Anterior cingulate cortex (tissue), 58 donors: ENCODE results near the gene TMEM86B.

Experiments
- DNase-seq, 58 donors: peaks; one replicate each; lab custom pipeline; 2025; lab: John Stamatoyannopoulos, UW

TMEM86B gene

DNA sequence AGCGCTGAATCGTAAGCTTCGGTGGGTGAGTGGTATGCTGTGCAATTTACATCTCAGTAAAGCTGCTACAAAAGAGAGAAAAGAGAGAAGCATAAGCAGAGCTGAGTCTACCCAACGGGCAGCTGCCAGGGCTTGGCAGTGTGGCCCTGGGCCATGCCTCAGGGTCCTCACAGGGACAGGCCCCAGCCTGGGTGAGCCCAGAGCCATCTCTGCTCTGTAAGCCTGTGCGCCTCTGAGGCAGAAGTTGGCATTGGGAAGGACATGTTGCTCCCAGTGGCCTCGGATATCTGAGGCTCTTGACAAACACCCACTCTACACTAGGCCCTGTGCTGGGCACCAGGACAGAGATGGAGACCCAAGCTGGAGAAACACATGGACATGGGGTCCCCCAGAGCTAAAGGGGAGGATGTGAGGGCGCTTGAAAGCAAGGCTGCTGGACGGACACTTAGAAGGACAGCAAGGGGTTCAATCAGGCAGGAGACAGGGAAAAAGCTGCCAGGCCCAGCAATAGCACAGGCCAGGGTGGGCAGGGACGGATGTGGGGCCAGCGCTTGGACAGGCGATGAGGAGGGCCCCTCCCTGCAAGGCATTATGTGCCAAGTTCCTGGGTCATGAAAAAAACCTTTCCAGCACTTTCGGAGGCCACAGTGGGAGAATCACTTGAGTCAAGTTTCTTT is 15.6 kb upstream of the TMEM86B start:
- no peak for DNase-seq

DNA sequence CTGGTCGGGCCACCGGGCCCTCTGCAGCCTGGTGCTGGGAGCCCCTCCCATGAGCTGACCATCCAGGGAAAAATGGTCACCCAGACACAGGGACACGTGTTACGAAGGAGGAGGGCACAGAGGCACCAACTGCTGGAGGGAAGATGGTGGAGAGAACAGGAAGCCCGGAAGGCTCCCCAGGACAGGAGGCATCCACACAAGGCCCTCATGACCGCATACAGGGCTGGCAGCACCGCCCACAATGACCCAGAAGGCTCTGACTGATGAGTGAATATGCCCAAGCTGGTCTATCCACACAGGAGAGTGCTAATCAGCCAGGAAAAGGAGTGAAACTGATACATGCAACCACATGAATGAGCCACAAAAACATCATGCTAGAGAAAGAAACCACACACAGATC is 14.0 kb upstream of the TMEM86B start:
- no peak for DNase-seq

DNA sequence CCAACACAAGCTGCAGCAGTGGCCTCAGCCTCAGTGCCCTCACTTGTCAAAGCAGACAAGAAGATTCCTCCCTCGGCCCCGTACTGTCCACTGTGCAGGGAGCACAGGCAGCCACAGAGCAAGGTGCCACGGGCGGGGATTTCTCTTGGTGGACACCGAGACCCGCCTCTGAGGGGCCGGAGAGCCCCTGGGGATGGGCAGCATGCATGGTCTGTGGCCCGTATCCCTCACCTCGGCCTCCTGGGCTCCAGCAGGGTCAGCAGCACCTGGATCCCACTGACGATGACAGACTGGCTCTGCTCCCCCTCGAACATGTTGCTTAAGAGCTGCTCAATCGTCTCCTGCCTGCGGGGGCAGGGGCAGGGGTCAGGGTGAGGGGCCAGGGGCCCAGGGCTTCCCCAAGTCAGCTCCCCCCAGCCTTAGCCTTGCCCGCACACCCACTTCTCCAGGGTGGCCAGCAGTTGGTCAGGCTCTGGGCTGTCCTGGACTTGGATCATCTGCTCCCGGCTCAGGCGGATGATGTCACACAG is 13.4 kb upstream of the TMEM86B start:
- no peak for DNase-seq

DNA sequence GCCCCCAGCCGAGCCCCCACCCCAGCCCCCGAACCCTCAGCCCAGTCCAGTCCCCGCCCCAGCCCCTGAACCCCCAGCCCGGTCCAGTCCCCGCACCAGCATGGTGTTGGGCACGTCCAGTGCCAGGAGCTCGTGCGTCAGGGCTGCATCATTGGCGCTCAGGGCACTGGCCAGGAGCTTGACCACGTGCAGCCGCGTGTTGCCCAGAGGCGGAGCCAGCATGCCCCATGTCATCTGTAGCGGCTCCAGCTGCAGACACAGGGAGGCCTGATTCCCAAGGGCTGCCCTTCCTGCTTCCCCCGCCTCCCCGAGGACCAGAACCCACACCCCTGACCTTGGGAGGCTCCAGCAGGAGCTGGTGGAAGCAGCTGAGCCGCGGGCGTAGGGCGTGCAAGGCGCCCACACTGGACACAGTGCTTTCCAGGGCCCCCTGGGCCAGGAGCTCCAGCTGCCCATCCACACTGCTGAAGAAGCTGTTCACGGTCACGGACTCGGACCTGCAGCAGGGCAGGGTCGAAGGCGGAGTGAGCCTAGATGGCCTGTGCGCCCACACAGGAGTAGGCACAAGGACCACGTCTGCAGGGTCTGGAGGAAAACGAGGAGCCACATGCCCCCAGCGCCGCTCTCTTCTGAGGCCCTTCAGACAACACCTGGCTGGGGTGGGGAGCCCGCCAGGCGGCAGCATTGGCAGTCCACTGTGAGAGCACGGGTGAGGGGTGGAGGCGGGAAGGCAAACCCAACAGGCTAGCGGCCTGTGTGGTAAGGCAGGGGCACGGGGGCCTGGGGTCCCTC is 12.8 kb upstream of the TMEM86B start:
- DNase-seq: no peak

GRCh38 chr19:55240713-55241020 is 12.1 kb upstream of the TMEM86B start:
- peak in 14 of 58 donors; percentile 7 to 72 (median 24) for DNase-seq

DNA sequence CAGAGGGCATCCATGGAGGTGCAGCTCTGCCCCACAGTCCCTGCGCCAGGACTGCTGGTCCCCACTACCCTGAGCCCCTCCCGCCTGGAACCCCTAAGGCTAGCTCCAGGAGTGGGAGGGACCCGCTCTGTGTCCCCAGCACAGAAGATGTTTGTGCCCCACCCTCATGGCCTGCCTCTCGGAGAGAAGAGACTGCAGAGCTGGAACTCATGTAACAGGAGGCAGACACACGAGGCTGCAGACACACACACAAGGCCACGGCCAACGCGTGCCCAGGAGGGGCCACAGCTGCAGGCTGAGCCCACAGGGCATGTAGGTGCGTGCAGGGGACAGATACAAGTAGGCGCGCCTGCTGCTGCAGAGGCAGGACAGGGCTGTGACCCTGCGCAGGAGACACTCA is 10.4 kb upstream of the TMEM86B start:
- no peak for DNase-seq

DNA sequence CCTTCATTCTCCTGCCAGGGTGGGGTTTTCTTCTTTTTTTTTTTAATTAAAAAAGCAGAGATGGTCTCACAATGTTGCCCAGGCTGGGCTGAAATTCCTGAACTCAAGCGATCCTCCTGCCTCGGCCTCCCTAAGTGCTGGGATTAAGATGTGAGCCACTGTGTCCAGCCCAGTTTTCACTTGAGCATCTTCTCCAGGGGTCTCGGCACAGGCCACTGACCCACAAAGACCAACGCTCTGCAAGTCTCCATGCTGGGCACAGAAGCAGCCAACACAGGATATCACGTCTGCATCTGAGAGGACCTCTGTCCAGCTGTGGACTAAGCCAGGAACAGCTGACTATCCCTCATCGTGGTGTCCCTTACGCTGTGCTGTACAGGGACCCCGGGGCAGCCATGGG is 9.5 kb upstream of the TMEM86B start:
- no peak for DNase-seq

- DNase-seq: no peak
Measured at GRCh38 chr19:55232986-55233385, 4.4 kb upstream of the TMEM86B start.

GRCh38 chr19:55232286-55232602 is 3.7 kb upstream of the TMEM86B start:
- no peak for DNase-seq

- DNase-seq: no peak
Measured at GRCh38 chr19:55231391-55232285, 3.1 kb upstream of the TMEM86B start.

DNA sequence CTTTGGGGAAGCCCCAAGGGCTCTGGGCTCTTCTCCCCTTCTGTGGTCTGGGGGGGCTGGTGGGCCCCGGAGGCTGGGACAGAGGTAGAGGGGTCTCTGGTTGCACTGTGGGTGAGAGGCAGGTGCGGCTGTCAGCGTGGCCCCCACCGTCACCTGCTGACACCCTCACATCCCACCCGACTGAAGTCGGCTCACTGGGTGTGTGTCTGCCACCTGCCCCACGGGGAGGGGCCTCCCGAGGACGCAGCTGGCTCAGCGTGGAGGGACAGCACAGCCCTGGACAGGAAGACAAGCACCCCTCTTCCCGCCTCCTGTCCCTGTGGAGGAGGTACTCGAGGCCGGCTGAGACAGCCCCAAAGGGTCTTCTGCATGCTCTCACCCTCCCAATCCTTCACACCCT is 2.2 kb upstream of the TMEM86B start:
- no peak for DNase-seq

DNA sequence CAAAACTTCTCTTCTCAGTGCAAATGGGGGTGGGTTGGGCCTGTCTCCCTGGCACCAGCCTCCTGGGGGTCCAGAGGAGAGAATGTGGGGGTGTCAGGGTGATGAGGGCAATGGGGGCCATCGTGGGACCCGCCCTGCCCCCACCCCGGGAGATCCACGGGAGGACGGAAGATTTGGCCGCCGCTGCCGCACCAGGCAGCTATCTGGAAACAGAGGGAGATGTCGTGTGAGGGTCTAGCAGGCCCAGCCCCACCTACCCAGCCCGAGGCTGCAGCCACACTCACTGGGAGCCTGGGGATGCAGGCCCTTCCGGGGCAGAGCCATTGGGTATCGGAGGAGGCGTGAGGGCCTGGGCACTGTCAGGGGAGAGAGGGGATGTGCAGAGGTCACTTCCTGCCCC is 1.8 kb upstream of the TMEM86B start:
- no peak for DNase-seq

DNA sequence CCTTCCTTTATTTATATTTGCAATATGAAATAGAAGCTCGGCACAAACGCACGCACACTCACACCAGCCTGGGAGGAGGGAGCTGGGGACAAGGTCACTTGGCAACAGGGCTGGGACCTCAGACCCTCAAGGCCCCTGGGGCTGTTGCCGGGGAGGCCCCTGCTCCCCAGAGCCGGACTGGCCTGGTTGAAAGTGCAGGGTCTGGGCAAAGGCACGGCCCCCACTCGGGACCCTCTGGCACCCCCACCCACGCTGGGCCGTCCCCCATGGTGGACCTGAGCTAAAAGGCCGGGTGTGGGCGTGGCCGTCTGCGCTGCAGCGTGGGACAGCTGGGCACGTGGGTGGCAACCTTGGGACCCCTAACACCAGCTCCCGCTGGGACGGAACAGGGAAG is 1.2 kb upstream of the TMEM86B start:
- no peak for DNase-seq

- no peak for DNase-seq
Measured at GRCh38 chr19:55229145-55229788, 704 bp upstream of the TMEM86B start.

DNA sequence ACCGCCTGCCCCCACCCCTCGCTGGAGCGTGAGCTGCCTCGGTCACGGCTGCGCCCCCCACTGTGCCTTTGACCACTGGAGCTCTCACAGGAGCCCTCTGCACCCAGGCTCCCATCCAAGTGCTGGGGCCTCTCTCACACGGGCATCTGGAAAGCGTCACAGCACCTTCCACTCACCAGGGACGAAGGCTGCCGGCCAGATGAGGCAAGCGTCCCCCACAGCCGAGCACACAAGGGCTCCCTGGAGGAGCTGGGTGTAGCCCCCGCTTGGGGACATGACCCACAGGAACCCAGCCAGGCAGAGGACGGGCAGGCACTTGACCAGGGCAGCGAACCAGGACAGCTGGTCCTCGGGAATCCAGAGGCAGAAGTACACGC is 560 bp downstream of the TMEM86B start:
- no peak for DNase-seq

DNA sequence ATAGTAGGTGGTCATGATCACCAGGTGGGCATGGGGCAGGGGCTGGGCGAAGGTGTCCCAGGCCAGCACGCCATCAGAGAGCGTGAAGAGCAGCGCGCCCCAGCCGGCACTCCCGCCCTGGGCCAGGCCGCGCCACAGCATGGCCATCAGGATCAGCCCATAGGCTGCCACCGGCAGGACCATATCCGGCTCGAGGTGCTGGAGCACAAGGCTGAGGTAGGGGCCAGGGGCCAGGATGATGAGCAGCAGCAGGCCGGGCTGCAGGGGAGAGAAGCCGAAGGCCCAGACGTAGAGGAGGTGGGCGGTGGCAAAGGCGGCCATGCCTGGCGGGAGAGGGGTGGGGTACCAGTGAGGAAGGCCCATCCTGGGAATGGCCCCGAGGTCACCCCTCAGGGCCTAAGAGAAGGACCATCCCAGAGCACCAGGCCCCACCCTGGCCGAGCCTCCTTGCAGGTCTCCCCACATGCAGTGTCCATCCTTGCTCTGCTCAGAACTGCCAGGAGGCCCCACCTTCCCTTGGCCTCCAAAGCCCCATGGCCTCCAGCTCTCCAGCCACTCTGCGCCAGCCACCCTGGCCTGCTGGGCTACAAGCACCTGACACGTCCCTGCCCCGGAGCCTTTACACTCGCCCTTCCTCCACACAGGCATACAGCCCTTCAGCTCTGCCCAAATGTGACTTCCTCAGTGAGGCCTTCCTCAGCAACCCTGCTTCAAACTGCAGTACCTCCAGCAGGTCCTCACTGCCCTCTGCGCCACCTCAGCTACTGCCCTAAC is 1.1 kb downstream of the TMEM86B start:
- no peak for DNase-seq

- DNase-seq: peak in 1 of 58 donors; percentile 3
Measured at GRCh38 chr19:55226788-55227187, 1.8 kb downstream of the TMEM86B start.

DNA sequence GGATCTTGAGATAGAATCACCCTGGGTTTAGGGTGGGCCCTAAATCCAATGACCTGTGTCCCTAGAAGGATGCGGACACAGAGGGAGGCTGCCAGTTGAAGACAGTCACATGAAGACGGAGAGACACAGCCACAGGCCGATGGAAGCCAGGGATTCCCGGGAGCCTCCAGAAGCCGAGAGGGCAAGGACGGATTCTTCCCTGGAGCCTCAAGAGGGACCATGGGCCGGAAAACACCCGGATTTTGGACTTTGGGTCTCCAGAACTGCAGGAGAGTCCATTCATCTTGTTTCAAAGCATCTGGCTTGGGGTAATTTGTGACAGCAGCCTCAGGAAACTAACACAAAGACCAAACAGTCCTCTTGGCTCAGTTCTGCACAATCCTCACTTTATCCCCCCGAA is 2.3 kb downstream of the TMEM86B start:
- DNase-seq: no peak

GRCh38 chr19:55225415-55225958 is 3.1 kb downstream of the TMEM86B start:
- no peak for DNase-seq
